Measurements from ENCODE around the gene COG1. TPM values are rescaled to one million over a fixed set of nuclear protein-coding genes. Genes with fewer than 3 reads are reported as not detected.
A peak's percentile ranks its signal among the peaks of the same experiment; 100 is the strongest.

The COG1 gene
- polyA plus RNA-seq, 1 of the 3 experiments (the other 2 are of a cell fraction), result 52.8 TPM

- 87% methylated on average over 10 of the region's 10 CpGs for WGBS (ENCODE audit: low lambda C conversion rate)
- DNase-seq, result no peak
- H2AFZ ChIP-seq (ENCODE audit: low read depth), result no peak overlapping the region
- no peak overlapping the region for H3K4me3 ChIP-seq (ENCODE audit: low read depth in 2 of 2, low read length in 1 of 2)
- H3K27me3 ChIP-seq (ENCODE audit: insufficient read depth), result no peaks in the 10 kb centered on the region
- ChIA-PET POLR2A (no interaction called here), CTCF (interaction anchor here (1.0 to 4.1 kb wide), 4 partner anchors 8 to 644 kb away, joined by 3 to 14 read pairs (median 3); no protein-coding TSS in a partner anchor)
- peaks cover 85 to 89% of the 10 kb centered on the region in 2 experiments for H3K36me3 ChIP-seq (replicated peaks in 1 of 2; ENCODE audit: control insufficient read depth in 1 of 2, insufficient read depth in 2 of 2, low read length in 1 of 2)
- H3K79me2 ChIP-seq (ENCODE audit: insufficient read depth), result peaks cover 9% of the 10 kb centered on the region; the same call in 1 of the 2 replicates
- H3K9me2 ChIP-seq, result no peaks in the 10 kb centered on the region
- no peak overlapping the region for H3K4me2 ChIP-seq
- no peak overlapping the region for H3K9ac ChIP-seq
- H3F3A ChIP-seq (replicated peaks; ENCODE audit: insufficient read depth), result peaks cover 6% of the 10 kb centered on the region
- peaks cover 0 to 6% of the 10 kb centered on the region in 2 experiments; a peak in 1 of 4 replicates for H3K4me1 ChIP-seq (ENCODE audit: control insufficient read depth in 1 of 2, insufficient read depth in 2 of 2, low read depth in 1 of 2, low read length in 1 of 2)
- TF ChIP-seq CTCF (IDR thresholded peaks at IDR 0.05), result no peak
- TF ChIP-seq RCOR1 (IDR thresholded peaks at IDR 0.05; ENCODE audit: low read length), result no peak
- no peak for TF ChIP-seq RXRA (IDR thresholded peaks at IDR 0.05; ENCODE audit: borderline replicate concordance, low read depth)
- no peak for TF ChIP-seq CHD2 (IDR thresholded peaks at IDR 0.05; ENCODE audit: low read length, partially characterized antibody)
- TF ChIP-seq ELF1 (IDR thresholded peaks at IDR 0.05), result no peak
- no peak for TF ChIP-seq TAF1 (IDR thresholded peaks at IDR 0.05; ENCODE audit: borderline replicate concordance, low read depth, low read length)
- TF ChIP-seq RAD21 (IDR thresholded peaks at IDR 0.05; ENCODE audit: low read length), result no peak
- TF ChIP-seq ZBTB33 (IDR thresholded peaks at IDR 0.05; ENCODE audit: borderline replicate concordance, low read depth), result no peak
- no peak for TF ChIP-seq IRF3 (IDR thresholded peaks at IDR 0.05; ENCODE audit: low read depth, low read length)
- TF ChIP-seq MAX (IDR thresholded peaks at IDR 0.05; ENCODE audit: low read depth), result no peak
- no peak for TF ChIP-seq USF2 (IDR thresholded peaks at IDR 0.05; ENCODE audit: borderline replicate concordance, low read depth, low read length)
- TF ChIP-seq FOXM1 (IDR thresholded peaks at IDR 0.05; ENCODE audit: low read depth), result no peak
- no peak for TF ChIP-seq GATA2 (CRISPR knock-in tag; IDR thresholded peaks at IDR 0.05)
- TF ChIP-seq SIN3A (IDR thresholded peaks at IDR 0.05; ENCODE audit: borderline replicate concordance, low read depth, low read length), result no peak
- no peak for TF ChIP-seq GABPA (IDR thresholded peaks at IDR 0.05; ENCODE audit: low read depth)
- TF ChIP-seq YY1 (IDR thresholded peaks at IDR 0.05; ENCODE audit: low read depth), result no peak
- no peak for TF ChIP-seq TCF12 (IDR thresholded peaks at IDR 0.05)
- H4K20me1 ChIP-seq (ENCODE audit: insufficient read depth), result no peaks in the 10 kb centered on the region; the same call in 1 of the 2 replicates
- peak overlapping the region in 1 of 2 experiments; percentile 11; a peak in 1 of 4 replicates for H3K27ac ChIP-seq (ENCODE audit: low read depth in 2 of 2, low read length in 1 of 2)
- no peaks in the 10 kb centered on the region for H3K9me3 ChIP-seq
Observed at GRCh38 chr17:73203788-73204479, 11.1 kb downstream of the COG1 start.
